Posterior cingulate gyrus (tissue), 11 donors: ENCODE data around the gene PCDHAC1.
"Not testable (repeated sequence)": the region's sequence is repeated elsewhere in the genome, so short reads cannot be mapped to it uniquely, and the experiment has no call there.

ENCODE experiments used
- DNase-seq, 10 donors: peaks; one replicate each; pipeline versions ENCODE4 v3.0.0 to v3.0.0-alpha.2; 2020 to 2021; ENCODE audit warnings: mixed read lengths in 3 of 10
- intact Hi-C: fragments of 100-400 bp; cut with DNase I; formaldehyde crosslinking; loops from one replicate; pipeline ENCODE4 v1.15.1; 2023

PCDHAC1 gene, protein sequence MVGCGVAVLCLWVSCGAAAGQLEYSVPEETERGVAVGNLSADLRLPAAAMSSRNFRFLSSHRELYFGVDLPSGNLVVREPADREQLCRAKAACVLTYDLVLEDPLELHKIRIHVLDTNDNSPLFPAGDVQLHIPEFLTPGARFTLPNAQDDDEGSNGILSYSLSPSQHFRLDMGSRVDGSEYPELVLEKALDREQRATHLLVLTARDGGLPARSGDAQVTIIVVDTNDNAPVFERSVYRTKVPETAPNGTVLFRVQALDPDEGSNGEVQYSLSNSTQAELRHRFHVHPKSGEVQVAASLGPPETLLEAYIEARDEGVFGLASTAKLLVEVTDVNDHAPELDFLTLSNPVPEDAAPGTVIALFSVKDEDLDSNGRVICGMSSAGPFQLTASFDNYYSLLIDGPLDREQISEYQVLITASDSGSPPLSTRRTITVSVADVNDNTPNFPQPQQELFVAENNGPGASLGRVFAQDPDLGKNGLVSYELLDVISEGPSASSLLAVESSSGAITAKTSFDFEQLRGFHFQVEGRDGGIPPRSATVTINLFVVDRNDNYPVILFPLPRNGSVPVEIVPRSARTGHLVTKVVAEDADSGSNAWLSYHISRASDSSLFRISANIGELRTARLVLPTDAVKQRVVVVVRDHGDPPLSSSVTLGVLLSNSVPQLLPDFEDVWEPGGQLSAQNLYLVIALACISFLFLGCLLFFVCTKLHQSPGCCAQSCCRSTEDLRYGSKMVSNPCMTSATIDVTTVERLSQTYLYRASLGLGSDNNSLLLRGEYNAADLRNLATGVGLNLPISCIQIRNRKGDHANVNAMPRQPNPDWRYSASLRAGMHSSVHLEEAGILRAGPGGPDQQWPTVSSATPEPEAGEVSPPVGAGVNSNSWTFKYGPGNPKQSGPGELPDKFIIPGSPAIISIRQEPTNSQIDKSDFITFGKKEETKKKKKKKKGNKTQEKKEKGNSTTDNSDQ

DNA sequence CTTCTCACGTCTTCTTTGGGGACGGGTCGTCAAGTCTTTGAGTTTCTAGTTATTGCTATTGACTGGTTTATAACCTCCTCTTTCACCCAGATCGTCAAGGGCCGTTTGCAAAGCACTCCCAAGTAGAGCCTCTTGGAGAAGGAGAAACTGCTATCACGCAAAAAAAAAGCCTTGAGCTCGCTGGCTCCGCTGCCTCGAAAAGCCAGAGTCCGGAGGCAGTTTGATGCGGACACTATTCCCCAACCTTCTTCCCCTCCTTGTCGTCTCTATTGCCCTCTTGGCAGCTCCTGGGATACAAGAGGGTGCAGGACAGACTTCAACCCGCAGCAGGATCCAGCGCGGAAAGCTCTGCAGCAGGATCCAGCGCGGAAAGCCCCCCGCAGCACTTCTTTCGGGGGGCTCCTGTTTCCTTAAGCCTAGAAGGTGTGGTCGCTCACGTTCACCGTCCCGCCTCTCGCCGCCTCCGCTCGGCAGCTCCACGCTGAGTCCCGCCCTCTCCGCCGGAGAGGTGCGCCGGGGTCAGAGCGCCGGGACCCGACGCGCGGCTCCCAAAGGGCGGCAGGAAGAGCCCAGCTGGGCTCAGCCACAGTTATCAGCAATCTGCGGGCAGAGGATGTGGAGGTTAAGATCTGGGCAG lies at the start of gene PCDHAC1:
TSS of gene PCDHAC1 (plus strand) at position 494 of the 637 bp plus-strand sequence. CDS start 594 bp downstream, outside the sequence.
- intact Hi-C loops = loop anchor here (1.0 to 5.0 kb wide), 3 partner anchors 43 to 114 kb away; partner anchors contain the start of gene PCDHA13
- peak in 4 of 10 donors; percentile 3 to 87 (median 38) for DNase-seq

DNA sequence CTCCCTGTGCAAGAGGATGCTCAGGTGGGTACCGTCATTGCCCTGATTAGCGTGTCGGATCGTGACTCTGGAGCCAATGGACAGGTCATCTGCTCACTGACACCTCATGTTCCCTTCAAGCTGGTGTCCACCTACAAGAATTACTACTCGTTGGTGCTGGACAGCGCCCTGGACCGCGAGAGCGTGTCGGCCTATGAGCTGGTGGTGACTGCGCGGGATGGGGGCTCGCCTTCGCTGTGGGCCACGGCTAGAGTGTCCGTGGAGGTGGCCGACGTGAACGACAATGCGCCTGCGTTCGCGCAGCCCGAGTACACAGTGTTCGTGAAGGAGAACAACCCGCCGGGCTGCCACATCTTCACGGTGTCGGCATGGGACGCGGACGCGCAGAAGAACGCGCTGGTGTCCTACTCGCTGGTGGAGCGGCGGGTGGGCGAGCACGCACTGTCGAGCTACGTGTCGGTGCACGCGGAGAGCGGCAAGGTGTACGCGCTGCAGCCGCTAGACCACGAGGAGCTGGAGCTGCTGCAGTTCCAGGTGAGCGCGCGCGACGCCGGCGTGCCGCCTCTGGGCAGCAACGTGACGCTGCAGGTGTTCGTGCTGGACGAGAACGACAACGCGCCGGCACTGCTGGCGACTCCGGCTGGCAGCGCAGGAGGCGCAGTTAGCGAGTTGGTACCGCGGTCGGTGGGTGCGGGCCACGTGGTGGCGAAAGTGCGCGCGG lies 49.4 kb upstream of the PCDHAC1 start:
- peak in 5 of 10 donors; percentile 3 to 79 (median 57) for DNase-seq
- intact Hi-C loops = not testable (repeated sequence)

DNA sequence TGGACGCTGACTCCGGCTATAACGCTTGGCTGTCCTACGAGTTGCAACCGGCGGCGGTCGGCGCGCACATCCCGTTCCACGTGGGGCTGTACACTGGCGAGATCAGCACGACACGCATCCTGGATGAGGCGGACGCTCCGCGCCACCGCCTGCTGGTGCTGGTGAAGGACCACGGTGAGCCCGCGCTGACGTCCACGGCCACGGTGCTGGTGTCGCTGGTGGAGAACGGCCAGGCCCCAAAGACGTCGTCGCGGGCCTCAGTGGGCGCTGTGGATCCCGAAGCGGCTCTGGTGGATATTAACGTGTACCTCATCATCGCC lies 48.9 kb upstream of the PCDHAC1 start:
- intact Hi-C loops = no loop called here
- peak in 3 of 10 donors; percentile 22 to 74 (median 71) for DNase-seq

DNA sequence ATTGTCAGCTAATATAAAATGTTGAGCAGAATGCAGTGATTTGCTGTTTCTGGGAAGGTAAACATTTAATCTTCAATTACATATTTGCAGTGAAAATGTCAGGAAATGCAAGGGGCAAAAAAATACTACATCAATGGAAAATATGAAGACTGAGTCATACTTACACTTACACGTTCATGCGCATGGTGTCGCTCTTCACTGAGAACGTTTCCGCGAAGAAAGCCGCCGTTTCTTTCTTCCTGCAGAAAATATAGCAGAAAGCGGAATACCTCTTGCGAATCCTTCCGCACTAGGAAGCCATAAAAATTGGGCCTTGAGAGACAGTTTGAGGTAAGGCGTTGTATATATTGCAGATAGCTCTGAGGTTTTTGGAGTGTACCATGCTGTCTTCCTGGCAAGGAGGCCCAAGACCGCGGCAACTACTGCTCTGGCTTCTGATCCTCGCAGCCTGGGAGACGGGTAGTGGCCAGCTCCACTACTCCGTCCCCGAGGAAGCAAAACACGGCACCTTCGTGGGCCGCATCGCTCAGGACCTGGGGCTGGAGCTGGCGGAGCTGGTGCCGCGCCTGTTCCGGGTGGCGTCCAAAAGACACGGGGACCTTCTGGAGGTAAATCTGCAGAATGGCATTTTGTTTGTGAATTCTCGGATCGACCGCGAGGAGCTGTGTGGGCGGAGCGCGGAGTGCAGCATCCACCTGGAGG lies 44.1 kb upstream of the PCDHAC1 start, which contains the start of gene PCDHA13:
TSS of gene PCDHA13 (plus strand) at position 236 of the 702 bp plus-strand sequence. CDS start at position 381, 145 bp downstream.
- intact Hi-C loops = loop anchor here (1.0 to 2.0 kb wide), 2 partner anchors 45 to 159 kb away; partner anchors contain the start of gene PCDHAC1

DNA sequence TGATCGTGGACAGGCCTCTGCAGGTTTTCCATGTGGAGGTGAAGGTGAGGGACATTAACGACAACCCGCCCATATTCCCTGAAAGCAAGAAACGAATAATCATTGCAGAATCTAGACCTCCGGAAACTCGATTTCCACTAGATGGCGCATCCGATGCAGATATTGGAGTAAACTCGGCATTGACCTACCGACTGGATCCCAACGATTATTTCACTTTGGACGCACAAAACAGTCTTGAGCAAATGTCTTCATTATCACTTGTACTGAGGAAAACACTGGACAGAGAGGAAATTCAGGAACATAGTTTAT lies 43.6 kb upstream of the PCDHAC1 start:
- peak in 3 of 10 donors; percentile 6 to 55 (median 53) for DNase-seq
- intact Hi-C loops = loop anchor here (1.0 to 2.0 kb wide), 2 partner anchors 44 to 159 kb away; partner anchors contain the start of gene PCDHAC1

More for the DNA sequence above, 44.1 kb upstream of the PCDHAC1 start, which contains the start of gene PCDHA13:
- DNase-seq = peak in 4 of 10 donors; percentile 6 to 62 (median 24)

DNA sequence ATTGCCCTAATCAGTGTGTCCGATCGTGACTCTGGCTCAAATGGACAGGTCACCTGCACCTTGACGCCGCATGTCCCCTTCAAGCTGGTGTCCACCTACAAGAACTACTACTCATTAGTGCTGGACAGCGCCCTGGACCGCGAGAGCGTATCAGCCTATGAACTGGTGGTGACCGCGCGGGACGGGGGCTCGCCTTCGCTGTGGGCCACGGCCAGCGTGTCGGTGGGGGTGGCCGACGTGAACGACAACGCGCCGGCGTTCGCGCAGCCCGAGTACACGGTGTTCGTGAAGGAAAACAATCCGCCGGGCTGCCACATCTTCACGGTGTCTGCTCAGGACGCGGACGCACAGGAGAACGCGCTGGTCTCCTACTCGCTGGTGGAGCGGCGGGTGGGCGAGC lies 42.7 kb upstream of the PCDHAC1 start:
- intact Hi-C loops = loop anchor here (2.0 kb wide), 1 partner anchor 43 kb away; the partner anchor contains the start of gene PCDHAC1
- DNase-seq = peak in 1 of 10 donors; percentile 80

DNA sequence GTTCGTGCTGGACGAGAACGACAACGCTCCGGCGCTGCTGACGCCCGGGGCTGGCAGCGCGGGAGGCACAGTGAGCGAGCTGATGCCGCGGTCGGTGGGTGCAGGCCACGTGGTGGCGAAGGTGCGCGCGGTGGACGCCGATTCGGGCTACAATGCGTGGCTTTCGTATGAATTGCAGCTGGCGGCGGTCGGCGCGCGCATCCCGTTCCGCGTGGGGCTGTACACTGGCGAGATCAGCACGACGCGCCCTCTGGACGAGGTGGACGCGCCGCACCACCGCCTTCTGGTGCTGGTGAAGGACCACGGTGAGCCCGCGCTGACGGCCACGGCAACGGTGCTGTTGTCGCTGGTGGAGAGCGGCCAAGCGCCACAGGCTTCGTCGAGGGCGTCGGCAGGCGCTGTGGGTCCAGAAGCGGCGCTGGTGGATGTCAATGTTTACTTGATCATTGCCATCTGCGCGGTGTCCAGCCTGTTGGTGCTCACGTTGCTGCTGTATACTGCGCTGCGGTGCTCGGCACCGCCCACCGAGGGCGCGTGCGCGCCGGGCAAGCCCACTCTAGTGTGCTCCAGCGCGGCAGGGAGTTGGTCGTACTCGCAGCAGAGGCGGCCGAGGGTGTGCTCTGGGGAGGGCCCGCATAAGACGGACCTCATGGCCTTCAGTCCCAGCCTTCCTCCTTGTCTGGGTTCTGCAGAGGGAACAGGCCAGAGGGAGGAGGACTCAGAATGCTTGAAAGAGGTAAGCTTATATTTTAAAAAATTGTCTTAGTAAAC lies 42.0 kb upstream of the PCDHAC1 start:
- peak in 2 of 10 donors; percentile 64 to 82 for DNase-seq
- intact Hi-C loops = loop anchor here (2.0 kb wide), 1 partner anchor 43 kb away; the partner anchor contains the start of gene PCDHAC1

DNA sequence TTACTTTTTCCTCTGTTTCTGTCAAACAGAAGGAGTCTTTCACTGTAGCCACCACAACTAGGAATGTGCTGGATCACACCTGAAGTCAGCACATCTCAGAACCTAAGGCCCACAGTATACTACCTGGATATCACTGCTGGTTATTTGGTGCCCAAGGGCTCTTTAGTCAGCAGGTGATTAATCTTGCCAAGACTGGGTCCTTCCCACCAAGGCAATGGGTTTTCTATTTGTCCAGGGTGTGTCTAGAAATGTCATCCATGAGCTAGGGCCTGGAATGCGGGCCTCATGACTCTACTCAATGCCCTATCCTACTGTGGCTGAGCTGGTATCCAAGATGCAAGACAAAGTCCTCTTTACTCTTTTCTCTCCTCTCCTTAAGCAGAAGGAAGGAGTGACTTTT lies 9.8 kb upstream of the PCDHAC1 start:
- intact Hi-C loops = no loop called here
- no peak for DNase-seq

DNA sequence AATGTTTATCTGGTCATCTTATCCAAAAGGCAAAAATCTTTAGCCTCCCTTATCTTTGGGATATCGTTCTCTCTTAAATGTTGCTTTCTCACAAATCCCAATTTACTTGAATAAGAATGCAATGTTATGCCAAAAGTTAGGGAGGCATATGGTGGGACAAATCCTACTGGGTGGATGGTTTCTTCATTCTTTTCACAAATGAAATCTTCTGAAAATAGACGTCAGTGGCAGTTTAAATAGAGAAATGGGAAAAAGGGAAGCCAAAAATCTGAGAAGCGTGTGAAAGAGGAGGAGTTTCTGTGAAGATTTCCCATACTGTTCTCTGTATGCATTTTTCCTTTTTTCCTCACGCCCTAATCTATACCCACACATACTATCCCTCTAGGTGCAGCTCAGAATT lies 2.5 kb upstream of the PCDHAC1 start:
- intact Hi-C loops = no loop called here
- DNase-seq = no peak

DNA sequence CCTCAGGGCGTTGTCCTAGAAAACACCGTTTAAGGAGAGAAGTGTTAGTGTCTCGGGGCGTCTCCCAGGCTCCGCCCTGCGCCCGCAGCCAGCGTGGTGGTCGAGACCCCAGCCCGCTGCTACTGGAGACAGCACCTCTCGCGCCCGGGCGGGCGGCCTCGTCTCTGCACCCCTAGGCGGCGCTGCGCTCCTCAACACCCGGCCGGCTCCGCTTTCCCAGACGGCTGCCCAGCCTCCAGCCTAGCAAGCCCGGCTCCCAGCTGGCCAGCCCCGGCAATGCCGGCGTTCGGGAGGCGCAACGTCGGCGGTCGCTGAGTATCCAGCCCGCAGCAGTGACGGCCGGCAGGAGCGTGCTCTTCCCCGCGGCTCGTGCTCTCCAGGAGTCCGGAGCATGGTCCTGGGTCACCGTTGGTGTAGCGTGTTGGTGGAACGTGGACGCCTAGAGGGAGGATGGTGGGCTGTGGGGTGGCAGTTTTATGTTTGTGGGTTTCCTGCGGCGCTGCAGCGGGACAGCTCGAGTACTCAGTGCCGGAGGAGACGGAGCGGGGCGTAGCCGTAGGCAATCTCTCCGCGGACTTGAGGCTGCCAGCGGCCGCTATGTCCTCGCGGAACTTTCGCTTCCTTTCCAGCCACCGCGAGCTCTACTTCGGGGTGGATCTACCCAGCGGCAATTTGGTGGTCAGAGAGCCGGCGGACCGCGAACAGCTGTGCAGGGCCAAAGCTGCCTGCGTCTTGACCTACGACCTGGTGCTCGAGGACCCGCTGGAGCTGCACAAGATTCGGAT lies 536 bp downstream of the PCDHAC1 start:
- intact Hi-C loops = loop anchor here (1.0 to 5.0 kb wide), 3 partner anchors 44 to 114 kb away; partner anchors contain the start of gene PCDHA13
- DNase-seq = peak; percentile 67 to 97 (median 84)

DNA sequence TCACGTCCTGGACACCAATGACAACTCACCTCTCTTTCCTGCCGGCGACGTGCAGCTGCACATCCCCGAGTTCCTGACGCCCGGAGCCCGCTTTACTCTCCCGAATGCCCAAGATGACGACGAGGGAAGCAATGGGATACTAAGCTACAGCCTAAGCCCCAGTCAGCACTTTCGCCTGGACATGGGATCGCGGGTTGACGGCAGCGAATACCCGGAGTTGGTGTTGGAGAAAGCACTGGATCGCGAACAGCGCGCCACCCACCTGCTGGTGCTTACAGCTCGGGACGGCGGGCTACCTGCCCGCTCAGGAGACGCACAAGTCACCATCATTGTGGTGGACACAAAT lies 1.1 kb downstream of the PCDHAC1 start:
- DNase-seq = no peak
- intact Hi-C loops = loop anchor here (2.0 to 5.0 kb wide), 2 partner anchors 44 to 45 kb away; partner anchors contain the start of gene PCDHA13

DNA sequence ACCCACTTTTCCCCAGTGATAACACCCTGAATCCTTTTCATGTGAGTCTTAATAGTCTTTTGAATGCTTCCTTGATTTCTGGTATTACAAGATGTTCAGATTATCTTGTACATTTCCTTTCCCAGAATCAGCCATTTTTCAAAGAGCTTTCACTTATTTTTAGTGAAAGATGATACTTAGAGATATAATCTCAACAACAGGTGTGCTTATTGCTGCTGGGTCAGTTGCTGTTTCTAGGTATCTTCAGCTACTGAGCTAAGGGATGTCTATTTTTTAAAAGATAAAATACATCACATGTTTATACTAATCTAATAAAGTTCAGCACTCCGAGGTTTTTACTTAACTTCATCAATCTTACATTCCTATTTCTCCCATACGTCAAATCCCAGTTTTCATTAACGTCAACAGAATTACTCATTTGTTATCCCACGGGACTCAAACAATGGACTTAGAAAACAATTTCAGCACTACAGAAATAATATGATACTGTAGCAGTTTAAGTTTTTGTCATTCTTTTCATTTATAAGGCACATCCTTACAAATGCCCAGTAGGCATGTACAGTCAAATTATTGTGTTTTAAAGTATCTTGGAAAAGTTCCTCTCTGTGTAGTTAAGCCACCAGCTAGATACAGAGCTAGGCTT lies 9.0 kb downstream of the PCDHAC1 start:
- DNase-seq = no peak
- intact Hi-C loops = no loop called here

DNA sequence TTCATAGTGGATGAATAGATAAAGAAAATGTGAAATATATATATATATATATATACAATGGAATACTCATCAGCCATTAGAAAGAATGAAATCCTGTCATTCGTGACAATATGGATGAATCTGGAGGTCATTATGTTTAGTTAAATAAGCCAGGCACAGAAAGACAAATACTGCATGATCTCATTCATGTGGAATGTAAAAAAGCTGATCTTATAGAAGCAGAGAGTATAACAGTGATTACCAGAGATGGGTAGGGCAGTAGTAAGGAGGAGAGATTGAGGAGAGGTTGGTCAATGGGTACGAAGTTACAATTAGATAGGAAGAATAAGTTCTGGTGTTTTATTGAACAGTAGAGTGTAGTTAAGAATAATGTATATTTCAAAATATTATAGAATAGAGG lies 20.5 kb downstream of the PCDHAC1 start:
- intact Hi-C loops = no loop called here
- no peak for DNase-seq

DNA sequence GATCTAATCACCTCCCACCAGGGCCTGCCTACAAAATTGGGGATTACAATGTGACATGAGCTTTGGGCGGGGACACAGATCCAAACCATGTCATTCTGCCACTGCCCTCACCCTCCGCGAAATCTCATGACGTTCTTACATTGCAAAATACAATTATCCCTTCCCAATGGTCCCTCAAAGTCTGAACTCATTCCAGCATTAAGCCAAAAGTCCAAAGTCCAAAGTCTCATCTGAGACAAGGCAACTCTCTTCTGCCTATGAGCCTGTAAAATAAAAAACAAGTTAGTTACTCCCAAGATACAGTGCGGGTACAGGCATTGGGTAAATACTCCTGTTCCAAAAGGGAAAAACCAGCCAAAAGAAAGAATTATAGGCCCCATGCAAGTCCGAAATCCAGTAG lies 25.5 kb downstream of the PCDHAC1 start:
- intact Hi-C loops = no loop called here
- no peak for DNase-seq

DNA sequence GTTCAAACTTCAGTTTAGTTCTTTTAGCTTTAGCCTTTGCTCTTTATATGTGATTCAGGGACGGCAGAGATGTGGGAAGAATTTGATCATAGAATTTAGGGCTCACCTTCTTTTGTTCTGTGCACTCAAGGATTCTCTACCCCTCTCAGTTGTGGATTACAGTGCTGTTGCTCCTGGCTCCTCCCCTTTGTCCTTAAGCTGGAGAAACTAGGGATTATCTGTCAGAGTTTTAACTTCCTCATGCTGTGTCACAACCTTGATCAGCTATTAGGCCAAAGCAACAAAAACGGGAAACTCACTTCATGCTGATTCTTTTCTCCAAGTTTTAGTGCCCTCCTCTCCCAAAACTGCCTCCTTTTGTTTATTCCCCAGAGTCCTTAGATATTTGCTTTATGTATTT lies 27.1 kb downstream of the PCDHAC1 start:
- DNase-seq = no peak
- intact Hi-C loops = no loop called here

DNA sequence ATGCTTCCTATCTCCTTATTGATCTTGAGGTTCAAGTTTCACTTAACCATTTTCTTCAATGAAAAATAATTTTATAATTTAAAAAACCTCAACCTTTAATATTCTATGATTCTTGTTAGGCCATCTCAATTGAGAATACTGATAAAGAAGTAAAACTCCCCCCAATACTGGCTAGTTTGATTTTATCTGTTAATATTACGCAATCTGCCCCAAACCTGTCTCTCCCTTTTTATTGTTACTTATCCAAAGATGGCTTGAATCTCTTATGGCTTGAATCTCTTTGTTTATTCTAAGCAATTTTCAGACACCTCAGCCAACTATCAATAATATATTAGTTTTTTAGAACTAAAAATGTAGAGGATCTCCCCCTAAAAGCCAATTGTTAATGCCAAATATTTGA lies 36.1 kb downstream of the PCDHAC1 start:
- no peak for DNase-seq
- intact Hi-C loops = no loop called here

DNA sequence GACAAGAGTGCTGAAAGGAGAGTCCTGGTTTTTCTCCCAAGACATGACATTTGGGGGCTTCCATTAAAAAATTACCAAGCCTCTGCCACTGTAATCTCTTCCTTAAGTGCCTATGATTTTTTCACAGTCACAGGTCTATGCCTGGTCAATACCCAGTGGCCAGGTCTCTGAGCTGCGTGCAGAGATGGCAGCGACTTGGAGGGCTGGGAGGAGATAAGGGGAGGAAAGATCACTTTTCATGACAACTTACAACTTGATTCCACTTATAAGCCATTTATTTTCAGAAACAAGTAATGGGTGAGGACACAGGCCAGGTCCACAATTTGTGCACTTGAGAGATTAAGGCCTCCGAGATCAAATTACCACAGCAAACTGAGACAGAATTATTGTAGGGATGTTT lies 38.3 kb downstream of the PCDHAC1 start:
- no peak for DNase-seq
- intact Hi-C loops = no loop called here
